Omental fat pad (tissue), 4 donors: ENCODE measurements around the gene GRHPR. TPM values are rescaled to one million over a fixed set of nuclear protein-coding genes. Genes with fewer than 3 reads are reported as not detected.

Source experiments
- ATAC-seq: fragments of 150-250 bp; one replicate; pipeline ENCODE4 v1.9.1; 2016; ENCODE audit warnings: mild to moderate bottlenecking, moderate library complexity; ENCODE audit not compliant: low FRiP score
- DNase-seq: peaks from one replicate; pipeline ENCODE4 v3.0.0-alpha.2; 2019; ENCODE audit warnings: low spot score
- total RNA-seq, 4 donors: library from RNA; depleted of rRNA; stranded (reverse); fragments of >200 nt; gene quantifications; one replicate each; pipeline ENCODE4 v1.1.0, GENCODE V29; 2016
- TF ChIP-seq, protein P1 (sequence below), 3 donors: fragments of 450-650 bp; IDR thresholded peaks; one replicate each; pipeline ENCODE4 v1.5.1; 2016 to 2017; ENCODE audit warnings: antibody characterized with exemption in 3 of 3, mild to moderate bottlenecking in 3 of 3, moderate library complexity in 2 of 3

The GRHPR gene
- total RNA-seq, 4 donors from 2014 or later = 92.8 to 162 (median 142) TPM

GRCh38 chr9:37414503-37414943 lies 8.0 kb upstream of the GRHPR start:
- DNase-seq (no peak), ATAC-seq (no peak)
- TF ChIP-seq, protein P1, sequence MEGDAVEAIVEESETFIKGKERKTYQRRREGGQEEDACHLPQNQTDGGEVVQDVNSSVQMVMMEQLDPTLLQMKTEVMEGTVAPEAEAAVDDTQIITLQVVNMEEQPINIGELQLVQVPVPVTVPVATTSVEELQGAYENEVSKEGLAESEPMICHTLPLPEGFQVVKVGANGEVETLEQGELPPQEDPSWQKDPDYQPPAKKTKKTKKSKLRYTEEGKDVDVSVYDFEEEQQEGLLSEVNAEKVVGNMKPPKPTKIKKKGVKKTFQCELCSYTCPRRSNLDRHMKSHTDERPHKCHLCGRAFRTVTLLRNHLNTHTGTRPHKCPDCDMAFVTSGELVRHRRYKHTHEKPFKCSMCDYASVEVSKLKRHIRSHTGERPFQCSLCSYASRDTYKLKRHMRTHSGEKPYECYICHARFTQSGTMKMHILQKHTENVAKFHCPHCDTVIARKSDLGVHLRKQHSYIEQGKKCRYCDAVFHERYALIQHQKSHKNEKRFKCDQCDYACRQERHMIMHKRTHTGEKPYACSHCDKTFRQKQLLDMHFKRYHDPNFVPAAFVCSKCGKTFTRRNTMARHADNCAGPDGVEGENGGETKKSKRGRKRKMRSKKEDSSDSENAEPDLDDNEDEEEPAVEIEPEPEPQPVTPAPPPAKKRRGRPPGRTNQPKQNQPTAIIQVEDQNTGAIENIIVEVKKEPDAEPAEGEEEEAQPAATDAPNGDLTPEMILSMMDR (IDR thresholded peaks at IDR 0.05) = no peak

DNA sequence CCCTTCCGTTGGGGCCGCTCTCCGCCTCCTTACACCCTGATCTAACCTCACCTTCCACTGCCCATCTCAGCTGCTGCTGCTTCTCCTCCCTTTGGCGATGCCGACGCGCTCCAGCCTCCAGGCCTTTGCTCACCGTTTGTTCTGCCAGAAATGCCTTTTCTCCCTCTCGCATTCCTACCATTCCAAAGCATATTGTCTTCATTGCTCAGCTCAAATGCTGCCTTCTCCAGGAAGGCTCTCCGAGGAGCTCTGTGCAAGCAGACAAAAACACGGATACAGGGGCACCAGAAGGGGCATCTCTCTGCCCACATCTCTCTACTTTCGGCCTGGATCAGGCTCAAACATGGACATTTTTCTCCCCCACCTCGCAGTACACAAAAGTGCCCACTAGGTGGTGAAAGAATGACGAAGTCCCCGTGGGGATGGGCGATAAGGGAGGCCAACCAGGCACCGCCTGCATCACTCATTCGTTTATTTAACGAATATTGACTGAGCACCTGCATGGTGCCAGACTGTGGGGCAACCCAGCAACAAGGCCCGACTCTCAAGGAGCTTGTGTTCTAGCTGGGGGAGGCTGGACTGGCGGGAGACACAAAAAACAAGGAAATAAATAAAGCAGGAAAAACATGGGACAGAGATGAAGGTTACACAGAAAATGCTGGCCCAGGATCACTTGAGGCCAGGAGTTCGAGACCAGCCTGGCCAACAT lies 7.3 kb upstream of the GRHPR start:
- TF ChIP-seq, protein P1 (IDR thresholded peaks at IDR 0.05) = peak in 1 of 3 donors; percentile 30
- DNase-seq (peak; percentile 30), ATAC-seq (peak; percentile 75)

DNA sequence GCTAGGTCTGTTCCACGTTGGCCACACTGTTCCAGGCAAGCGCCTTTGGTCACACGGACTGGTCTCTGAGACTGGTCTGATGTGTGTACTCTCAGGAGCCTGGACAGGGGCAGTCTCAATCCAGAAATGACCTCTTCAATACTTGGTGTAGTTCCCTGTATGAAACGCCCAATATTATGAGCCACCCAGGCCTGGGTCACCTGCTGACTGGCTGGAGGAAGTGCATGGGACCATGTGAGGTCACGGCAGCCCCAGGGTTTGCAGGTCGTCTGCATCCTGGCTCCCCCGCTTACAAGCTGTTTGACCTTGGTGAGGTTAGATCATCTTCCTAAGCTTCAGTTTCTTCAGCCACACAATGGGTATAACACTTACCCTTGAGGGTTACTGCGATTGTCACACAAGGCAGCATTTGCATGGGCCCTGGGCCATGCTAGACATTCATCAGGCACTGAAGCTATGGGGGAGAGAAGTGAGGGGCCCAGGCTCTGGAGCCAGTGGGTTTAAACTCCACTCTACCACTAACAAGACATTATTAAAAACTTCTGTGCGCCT lies 5.2 kb upstream of the GRHPR start:
- ATAC-seq (no peak), DNase-seq (no peak)
- TF ChIP-seq, protein P1 (IDR thresholded peaks at IDR 0.05) = no peak

DNA sequence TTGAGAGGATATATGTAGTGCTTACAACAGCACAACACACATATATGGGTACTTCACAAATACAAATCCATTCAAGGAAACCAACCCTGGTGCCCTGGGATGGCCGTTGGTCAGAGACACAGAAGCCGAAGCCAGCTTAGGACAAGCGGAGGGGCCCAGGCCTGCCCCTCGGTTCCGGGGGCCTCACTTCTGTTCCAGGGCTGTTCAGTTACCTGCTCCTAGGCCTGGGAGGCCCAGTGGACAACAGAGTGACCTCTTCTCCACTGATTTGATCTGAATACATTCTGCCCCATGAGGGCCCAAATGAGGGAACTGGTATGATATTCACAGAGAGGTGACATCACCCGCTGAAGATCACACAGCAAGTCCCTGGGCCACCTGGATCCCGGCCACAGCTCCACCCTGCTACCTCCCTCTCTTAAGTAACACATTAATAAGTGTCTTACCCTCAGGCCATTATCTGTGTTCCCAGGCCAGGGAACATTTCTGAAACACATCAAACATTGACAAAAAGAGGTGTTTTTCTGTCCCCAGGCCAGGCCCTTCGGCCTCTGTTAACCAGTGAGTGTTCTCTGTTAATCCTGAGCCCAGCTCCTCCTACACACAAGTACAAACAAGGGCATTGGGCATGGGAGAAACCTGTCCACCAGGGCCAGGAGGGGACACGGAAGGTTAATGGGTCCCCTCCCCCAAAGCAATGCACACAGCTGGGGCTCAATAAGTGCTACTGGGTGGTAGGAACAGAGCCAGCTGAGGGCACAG lies 4.5 kb upstream of the GRHPR start:
- no peak for ATAC-seq
- TF ChIP-seq, protein P1 (IDR thresholded peaks at IDR 0.05) = no peak
- no peak for DNase-seq

DNA sequence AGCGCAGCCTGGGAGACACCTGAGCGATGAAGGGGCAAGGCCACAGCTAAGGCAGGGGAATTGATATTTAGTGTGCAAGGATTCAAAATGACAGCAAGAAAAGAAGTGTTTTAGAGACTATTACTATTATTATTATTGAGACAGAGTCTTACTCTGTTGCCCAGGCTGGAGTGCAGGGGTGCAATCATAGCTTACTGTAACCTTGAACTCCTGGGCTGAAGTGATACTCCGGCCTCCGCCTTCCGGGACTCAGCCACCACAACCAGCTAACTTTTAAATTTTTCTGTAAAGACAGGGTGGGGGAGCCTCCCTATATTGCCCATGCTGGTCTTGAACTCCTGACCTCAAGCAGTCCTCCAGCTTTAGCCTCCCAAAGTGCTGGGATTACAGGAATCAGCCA lies 3.3 kb upstream of the GRHPR start:
- DNase-seq (no peak), ATAC-seq (no peak)
- TF ChIP-seq, protein P1 (IDR thresholded peaks at IDR 0.05) = no peak

DNA sequence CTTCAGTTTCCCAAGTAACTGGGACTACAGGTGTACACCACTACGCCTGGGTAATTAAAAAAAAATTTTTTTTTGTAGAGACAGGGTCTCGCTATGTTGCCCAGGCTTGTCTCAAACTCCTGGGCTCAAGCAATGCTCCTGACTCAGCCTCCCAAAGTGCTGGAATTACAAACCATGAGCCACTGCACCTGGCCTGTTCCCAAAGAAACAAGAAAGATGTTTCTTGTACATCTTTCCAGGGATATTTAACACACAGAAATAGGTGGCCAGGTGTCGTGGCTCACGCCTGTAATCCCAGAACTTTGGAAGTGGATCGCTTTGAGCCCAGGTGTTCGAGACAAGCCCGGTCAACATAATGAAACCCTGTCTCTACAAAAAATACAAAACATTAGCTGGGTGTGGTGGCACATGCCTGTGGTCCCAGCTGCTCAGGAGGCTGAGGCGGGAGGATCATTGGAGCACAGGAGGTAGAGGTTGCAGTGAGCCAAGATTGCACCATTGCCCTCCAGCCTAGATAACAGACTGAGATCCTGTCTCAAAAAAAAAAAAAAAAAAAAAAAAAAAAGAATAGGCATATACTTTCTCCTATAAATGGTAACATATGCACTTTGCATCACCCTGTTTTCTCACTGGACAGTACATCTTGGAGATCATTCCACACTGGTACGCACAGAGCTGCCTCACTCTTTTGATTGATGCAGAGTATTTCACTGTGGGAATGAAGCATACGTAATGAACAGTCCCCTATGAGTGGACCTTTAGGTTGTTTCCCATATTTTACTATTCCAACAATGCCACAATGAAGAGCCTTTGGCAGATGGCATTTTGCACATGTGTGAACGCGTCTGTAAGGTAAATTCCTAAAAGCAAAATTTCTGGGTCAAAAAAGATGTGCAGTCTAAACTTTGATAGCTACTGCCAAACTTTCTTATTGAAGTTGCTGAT lies 2.0 kb upstream of the GRHPR start:
- TF ChIP-seq, protein P1 (IDR thresholded peaks at IDR 0.05) = no peak
- DNase-seq (no peak), ATAC-seq (no peak)
